ENCODE results near the gene TPRA1. TPM values are rescaled to one million over a fixed set of nuclear protein-coding genes. Genes with fewer than 3 reads are reported as not detected.

The TPRA1 gene
- total and polyA plus RNA-seq, 9 of the 15 experiments (the other 6 are each of a cell fraction or from before 2014, with no cell fraction given), result 0.66 to 21.5 (median 11.1) TPM

DNA sequence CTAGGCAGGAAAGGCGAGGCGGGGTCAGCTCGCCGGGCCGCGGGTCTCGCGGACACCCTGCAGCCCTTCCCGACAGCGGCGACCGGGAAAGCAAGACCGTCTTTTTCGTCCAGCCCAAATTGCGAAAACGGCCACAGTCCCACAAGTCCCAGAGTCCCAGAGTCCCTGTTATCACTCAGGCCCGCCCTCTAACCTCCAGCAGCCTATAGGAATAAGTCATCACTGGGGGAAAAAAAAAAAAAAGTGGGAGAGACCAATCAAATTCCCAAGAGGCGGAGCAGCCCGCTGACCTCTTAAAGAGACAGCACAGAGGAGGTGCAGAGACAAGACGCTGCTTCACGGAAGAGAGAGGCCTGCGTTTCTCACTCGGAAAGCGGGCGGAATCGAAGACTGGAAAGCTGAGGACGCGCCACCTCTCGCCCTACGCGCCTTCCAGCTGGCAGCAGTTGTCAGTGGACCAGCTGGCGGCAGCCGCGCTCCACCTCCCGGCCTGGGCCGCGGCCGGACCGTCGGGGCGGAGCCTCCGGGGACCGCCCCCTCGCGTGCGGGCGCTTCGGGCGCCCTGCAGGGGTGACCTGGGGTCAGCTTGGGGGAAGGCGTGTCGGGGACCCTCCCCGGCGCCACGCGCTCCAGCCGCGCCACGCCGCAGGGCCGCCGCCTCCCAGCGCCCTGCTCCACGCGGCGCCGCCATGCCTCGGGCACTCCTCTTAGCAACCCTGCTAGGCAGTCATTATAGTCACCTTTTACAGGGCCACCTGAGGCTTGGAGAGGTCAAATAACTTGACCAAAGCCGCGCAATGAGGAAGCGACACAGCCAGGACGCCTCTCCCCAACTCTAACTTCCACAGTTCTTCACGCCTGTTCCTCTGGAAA is at the start of gene TPRA1 (continued):
- TF ChIP-seq L3MBTL2 (IDR thresholded peaks at IDR 0.05) (peak; percentile 84), JUN (IDR thresholded peaks at IDR 0.05; ENCODE audit: borderline replicate concordance, low read depth, low read length) (peak; percentile 9; the same call in 1 of the 2 replicates), JUN (CRISPR knock-in tag; IDR thresholded peaks at IDR 0.05; ENCODE audit: borderline replicate concordance) (no peak), POLR2G (IDR thresholded peaks at IDR 0.05; ENCODE audit: low read depth, low read length) (peak; percentile 62; the same call in 1 of the 2 replicates), ZNF316 (IDR thresholded peaks at IDR 0.05) (no peak), ZBTB17 (CRISPR knock-in tag; IDR thresholded peaks at IDR 0.05) (no peak), TBL1XR1 (IDR thresholded peaks at IDR 0.05; ENCODE audit: low read length in 2 of 2) (0 out of 4 replicates have a peak, but pooled peaks of 1 of the 2 experiments have one; percentile 29), ZNF239 (CRISPR knock-in tag; IDR thresholded peaks at IDR 0.05) (no peak), NFYB (IDR thresholded peaks at IDR 0.05; ENCODE audit: extremely low read depth, insufficient read length) (peak; percentile 69), CREB1 (IDR thresholded peaks at IDR 0.05) (peak; percentile 43; the same call in 1 of the 2 replicates), CREB1 (CRISPR knock-in tag; IDR thresholded peaks at IDR 0.05) (no peak), TGIF2 (CRISPR knock-in tag; IDR thresholded peaks at IDR 0.05) (peak; percentile 54; the same call in 1 of the 2 replicates), NCOA6 (IDR thresholded peaks at IDR 0.05) (peak; percentile 39; the same call in 1 of the 2 replicates), SMARCA4 (IDR thresholded peaks at IDR 0.05) (no peak)
- TF ChIP-seq, protein P1, sequence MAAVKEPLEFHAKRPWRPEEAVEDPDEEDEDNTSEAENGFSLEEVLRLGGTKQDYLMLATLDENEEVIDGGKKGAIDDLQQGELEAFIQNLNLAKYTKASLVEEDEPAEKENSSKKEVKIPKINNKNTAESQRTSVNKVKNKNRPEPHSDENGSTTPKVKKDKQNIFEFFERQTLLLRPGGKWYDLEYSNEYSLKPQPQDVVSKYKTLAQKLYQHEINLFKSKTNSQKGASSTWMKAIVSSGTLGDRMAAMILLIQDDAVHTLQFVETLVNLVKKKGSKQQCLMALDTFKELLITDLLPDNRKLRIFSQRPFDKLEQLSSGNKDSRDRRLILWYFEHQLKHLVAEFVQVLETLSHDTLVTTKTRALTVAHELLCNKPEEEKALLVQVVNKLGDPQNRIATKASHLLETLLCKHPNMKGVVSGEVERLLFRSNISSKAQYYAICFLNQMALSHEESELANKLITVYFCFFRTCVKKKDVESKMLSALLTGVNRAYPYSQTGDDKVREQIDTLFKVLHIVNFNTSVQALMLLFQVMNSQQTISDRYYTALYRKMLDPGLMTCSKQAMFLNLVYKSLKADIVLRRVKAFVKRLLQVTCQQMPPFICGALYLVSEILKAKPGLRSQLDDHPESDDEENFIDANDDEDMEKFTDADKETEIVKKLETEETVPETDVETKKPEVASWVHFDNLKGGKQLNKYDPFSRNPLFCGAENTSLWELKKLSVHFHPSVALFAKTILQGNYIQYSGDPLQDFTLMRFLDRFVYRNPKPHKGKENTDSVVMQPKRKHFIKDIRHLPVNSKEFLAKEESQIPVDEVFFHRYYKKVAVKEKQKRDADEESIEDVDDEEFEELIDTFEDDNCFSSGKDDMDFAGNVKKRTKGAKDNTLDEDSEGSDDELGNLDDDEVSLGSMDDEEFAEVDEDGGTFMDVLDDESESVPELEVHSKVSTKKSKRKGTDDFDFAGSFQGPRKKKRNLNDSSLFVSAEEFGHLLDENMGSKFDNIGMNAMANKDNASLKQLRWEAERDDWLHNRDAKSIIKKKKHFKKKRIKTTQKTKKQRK (IDR thresholded peaks at IDR 0.05; ENCODE audit: borderline replicate concordance, low read depth, low read length), result no peak
- TF ChIP-seq, protein P2, sequence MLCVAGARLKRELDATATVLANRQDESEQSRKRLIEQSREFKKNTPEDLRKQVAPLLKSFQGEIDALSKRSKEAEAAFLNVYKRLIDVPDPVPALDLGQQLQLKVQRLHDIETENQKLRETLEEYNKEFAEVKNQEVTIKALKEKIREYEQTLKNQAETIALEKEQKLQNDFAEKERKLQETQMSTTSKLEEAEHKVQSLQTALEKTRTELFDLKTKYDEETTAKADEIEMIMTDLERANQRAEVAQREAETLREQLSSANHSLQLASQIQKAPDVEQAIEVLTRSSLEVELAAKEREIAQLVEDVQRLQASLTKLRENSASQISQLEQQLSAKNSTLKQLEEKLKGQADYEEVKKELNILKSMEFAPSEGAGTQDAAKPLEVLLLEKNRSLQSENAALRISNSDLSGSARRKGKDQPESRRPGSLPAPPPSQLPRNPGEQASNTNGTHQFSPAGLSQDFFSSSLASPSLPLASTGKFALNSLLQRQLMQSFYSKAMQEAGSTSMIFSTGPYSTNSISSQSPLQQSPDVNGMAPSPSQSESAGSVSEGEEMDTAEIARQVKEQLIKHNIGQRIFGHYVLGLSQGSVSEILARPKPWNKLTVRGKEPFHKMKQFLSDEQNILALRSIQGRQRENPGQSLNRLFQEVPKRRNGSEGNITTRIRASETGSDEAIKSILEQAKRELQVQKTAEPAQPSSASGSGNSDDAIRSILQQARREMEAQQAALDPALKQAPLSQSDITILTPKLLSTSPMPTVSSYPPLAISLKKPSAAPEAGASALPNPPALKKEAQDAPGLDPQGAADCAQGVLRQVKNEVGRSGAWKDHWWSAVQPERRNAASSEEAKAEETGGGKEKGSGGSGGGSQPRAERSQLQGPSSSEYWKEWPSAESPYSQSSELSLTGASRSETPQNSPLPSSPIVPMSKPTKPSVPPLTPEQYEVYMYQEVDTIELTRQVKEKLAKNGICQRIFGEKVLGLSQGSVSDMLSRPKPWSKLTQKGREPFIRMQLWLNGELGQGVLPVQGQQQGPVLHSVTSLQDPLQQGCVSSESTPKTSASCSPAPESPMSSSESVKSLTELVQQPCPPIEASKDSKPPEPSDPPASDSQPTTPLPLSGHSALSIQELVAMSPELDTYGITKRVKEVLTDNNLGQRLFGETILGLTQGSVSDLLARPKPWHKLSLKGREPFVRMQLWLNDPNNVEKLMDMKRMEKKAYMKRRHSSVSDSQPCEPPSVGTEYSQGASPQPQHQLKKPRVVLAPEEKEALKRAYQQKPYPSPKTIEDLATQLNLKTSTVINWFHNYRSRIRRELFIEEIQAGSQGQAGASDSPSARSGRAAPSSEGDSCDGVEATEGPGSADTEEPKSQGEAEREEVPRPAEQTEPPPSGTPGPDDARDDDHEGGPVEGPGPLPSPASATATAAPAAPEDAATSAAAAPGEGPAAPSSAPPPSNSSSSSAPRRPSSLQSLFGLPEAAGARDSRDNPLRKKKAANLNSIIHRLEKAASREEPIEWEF (CRISPR knock-in tag; IDR thresholded peaks at IDR 0.05), result no peak
- TF ChIP-seq, protein P3, sequence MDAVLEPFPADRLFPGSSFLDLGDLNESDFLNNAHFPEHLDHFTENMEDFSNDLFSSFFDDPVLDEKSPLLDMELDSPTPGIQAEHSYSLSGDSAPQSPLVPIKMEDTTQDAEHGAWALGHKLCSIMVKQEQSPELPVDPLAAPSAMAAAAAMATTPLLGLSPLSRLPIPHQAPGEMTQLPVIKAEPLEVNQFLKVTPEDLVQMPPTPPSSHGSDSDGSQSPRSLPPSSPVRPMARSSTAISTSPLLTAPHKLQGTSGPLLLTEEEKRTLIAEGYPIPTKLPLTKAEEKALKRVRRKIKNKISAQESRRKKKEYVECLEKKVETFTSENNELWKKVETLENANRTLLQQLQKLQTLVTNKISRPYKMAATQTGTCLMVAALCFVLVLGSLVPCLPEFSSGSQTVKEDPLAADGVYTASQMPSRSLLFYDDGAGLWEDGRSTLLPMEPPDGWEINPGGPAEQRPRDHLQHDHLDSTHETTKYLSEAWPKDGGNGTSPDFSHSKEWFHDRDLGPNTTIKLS (IDR thresholded peaks at IDR 0.05; ENCODE audit: borderline replicate concordance, low read depth), result peak; percentile 71; the same call in 1 of the 2 replicates
